Liver (tissue), 3 donors: ENCODE measurements around the gene CDH13.

Experiments
- ATF3 ChIP-seq: IDR thresholded peaks from 2 replicates; pipeline ENCODE4 v1.6.1; 2016; ENCODE audit warnings: antibody characterized with exemption
- HNF4A ChIP-seq, 2 donors: conservative IDR thresholded peaks; 2 replicates each; pipeline ENCODE4 v1.6.1; 2016; ENCODE audit warnings: antibody characterized with exemption in 2 of 2, mild to moderate bottlenecking in 2 of 2
- YY1 ChIP-seq: IDR thresholded peaks from 2 replicates; pipeline ENCODE4 v1.6.1; 2016; ENCODE audit warnings: antibody characterized with exemption, mild to moderate bottlenecking
- TF ChIP-seq, protein P1 (sequence below): fragments of 150-350 bp; IDR thresholded peaks from 2 replicates; pipeline ENCODE4 v1.5.1; 2017; ENCODE audit warnings: improper control_type of control experiment, low read depth, low read length; ENCODE audit not compliant: missing input control
- donor health status: healthy.
- donor health status: healthy.

DNA sequence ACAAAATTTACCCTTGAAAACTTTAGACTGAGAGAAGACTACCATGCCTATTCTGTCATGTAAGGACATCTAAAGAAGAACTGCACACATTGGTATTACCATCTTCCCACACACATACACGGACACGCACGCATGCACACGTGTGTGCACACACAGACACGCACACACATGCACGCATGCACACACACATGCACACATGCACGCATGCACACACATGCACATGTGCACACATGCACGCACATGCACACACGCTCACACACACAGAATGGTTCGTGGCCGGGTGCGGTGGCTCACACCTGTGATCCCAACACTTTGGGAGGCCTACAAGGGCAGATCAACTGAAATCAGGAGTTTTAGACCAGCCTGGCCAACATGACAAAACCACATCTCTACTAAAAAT lies 884.1 kb downstream of the CDH13 start:
- TF ChIP-seq ATF3 (no peak), YY1 (no peak), HNF4A (conservative IDR thresholded peaks at IDR 0.05) (no peak)
- TF ChIP-seq, protein P1, sequence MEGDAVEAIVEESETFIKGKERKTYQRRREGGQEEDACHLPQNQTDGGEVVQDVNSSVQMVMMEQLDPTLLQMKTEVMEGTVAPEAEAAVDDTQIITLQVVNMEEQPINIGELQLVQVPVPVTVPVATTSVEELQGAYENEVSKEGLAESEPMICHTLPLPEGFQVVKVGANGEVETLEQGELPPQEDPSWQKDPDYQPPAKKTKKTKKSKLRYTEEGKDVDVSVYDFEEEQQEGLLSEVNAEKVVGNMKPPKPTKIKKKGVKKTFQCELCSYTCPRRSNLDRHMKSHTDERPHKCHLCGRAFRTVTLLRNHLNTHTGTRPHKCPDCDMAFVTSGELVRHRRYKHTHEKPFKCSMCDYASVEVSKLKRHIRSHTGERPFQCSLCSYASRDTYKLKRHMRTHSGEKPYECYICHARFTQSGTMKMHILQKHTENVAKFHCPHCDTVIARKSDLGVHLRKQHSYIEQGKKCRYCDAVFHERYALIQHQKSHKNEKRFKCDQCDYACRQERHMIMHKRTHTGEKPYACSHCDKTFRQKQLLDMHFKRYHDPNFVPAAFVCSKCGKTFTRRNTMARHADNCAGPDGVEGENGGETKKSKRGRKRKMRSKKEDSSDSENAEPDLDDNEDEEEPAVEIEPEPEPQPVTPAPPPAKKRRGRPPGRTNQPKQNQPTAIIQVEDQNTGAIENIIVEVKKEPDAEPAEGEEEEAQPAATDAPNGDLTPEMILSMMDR = no peak
